ENCODE measurements around the gene CNNM2.
"Not testable (repeated sequence)": the region's sequence is repeated elsewhere in the genome, so short reads cannot be mapped to it uniquely, and the experiment has no call there.

The CNNM2 gene

GRCh38 chr10:103042129-103042528, 124.0 kb downstream of the CNNM2 start:
- no peak for DNase-seq

- DNase-seq = no peak
Observed at GRCh38 chr10:103042908-103043307, 124.8 kb downstream of the CNNM2 start.

- DNase-seq = no peak
Observed at GRCh38 chr10:103044942-103045489, 126.9 kb downstream of the CNNM2 start.

GRCh38 chr10:103045961-103046360, 127.9 kb downstream of the CNNM2 start:
- no peak for DNase-seq

GRCh38 chr10:103047381-103047780, 129.3 kb downstream of the CNNM2 start:
- no peak for DNase-seq

- no peak for DNase-seq
Observed at GRCh38 chr10:103049237-103049636, 131.1 kb downstream of the CNNM2 start.

- DNase-seq = no peak
Observed at GRCh38 chr10:103053659-103054581, 135.8 kb downstream of the CNNM2 start.

- no peak for DNase-seq
Observed at GRCh38 chr10:103054621-103055020, 136.5 kb downstream of the CNNM2 start.

- no peak for DNase-seq
Observed at GRCh38 chr10:103055105-103055504, 137.0 kb downstream of the CNNM2 start.

- DNase-seq = no peak
Observed at GRCh38 chr10:103058034-103058433, 139.9 kb downstream of the CNNM2 start.

GRCh38 chr10:103060575-103060974, 142.5 kb downstream of the CNNM2 start:
- no peak for DNase-seq

GRCh38 chr10:103062854-103063590, 144.9 kb downstream of the CNNM2 start:
- no peak for DNase-seq

GRCh38 chr10:103064956-103065355, 146.9 kb downstream of the CNNM2 start:
- no peak for DNase-seq

- no peak for DNase-seq
Observed at GRCh38 chr10:103066141-103067098, 148.3 kb downstream of the CNNM2 start.

GRCh38 chr10:103067099-103067477, 149.0 kb downstream of the CNNM2 start:
- not testable (repeated sequence) for DNase-seq

- no peak for DNase-seq
Observed at GRCh38 chr10:103067484-103067883, 149.4 kb downstream of the CNNM2 start.

- DNase-seq = no peak
Observed at GRCh38 chr10:103067956-103068355, 149.9 kb downstream of the CNNM2 start.

- peak; percentile 17 for DNase-seq
Observed at GRCh38 chr10:103069453-103070331, 151.6 kb downstream of the CNNM2 start.

GRCh38 chr10:103072276-103072675, 154.2 kb downstream of the CNNM2 start:
- no peak for DNase-seq

- no peak for DNase-seq
Observed at GRCh38 chr10:103072891-103073290, 154.8 kb downstream of the CNNM2 start.

- no peak for DNase-seq
Observed at GRCh38 chr10:103077020-103077419, 158.9 kb downstream of the CNNM2 start.

Measured in NCI-H1092 treated with DMSO at 0.1 percent for 48 hours (cell line).